NT2/D1 (cell line): ENCODE results near the gene MS4A2.
A peak's percentile ranks its signal among the peaks of the same experiment; 100 is the strongest.
"Not testable (repeated sequence)": the region's sequence is repeated elsewhere in the genome, so short reads cannot be mapped to it uniquely, and the experiment has no call there.

Experiments used
- DNase-seq: peaks from one replicate; pipeline ENCODE4 v3.0.0-alpha.2; 2011; ENCODE audit warnings: low read depth, low spot score
- H3K27me3 ChIP-seq: 2 replicates; pipeline ENCODE4 v1.6.0; 2011; ENCODE audit warnings: mild to moderate bottlenecking; ENCODE audit not compliant: insufficient read length, insufficient read depth
- H3K36me3 ChIP-seq: 2 replicates; pipeline ENCODE4 v1.6.1; 2011; ENCODE audit warnings: mild to moderate bottlenecking, low read length, mixed read lengths; ENCODE audit not compliant: insufficient read depth, insufficient read length
- H3K4me1 ChIP-seq: 2 replicates; pipeline ENCODE4 v1.5.1; 2011; ENCODE audit not compliant: insufficient read depth, insufficient read length
- H3K4me3 ChIP-seq: 2 replicates; pipeline ENCODE4 v1.5.1; 2011; ENCODE audit warnings: low read depth; ENCODE audit not compliant: insufficient read length
- H3K9ac ChIP-seq: 2 replicates; pipeline ENCODE4 v1.6.0; 2011; ENCODE audit warnings: low read depth; ENCODE audit not compliant: insufficient read length
- H3K9me3 ChIP-seq: 2 replicates; pipeline ENCODE4 v1.5.1; 2011; ENCODE audit warnings: mild to moderate bottlenecking, low read length; ENCODE audit not compliant: insufficient read depth
- SUZ12 ChIP-seq: IDR thresholded peaks from 2 replicates; pipeline ENCODE4 v1.6.1; 2011; ENCODE audit not compliant: insufficient read length, insufficient read depth; ENCODE audit errors: extremely low read depth
- YY1 ChIP-seq: IDR thresholded peaks from 2 replicates; pipeline ENCODE4 v1.6.1; 2011; ENCODE audit not compliant: insufficient read length, insufficient read depth
- ZNF274 ChIP-seq: IDR thresholded peaks from 2 replicates; pipeline ENCODE4 v1.6.1; 2011; ENCODE audit warnings: mild to moderate bottlenecking, low read depth, low read length

MS4A2 gene

DNA sequence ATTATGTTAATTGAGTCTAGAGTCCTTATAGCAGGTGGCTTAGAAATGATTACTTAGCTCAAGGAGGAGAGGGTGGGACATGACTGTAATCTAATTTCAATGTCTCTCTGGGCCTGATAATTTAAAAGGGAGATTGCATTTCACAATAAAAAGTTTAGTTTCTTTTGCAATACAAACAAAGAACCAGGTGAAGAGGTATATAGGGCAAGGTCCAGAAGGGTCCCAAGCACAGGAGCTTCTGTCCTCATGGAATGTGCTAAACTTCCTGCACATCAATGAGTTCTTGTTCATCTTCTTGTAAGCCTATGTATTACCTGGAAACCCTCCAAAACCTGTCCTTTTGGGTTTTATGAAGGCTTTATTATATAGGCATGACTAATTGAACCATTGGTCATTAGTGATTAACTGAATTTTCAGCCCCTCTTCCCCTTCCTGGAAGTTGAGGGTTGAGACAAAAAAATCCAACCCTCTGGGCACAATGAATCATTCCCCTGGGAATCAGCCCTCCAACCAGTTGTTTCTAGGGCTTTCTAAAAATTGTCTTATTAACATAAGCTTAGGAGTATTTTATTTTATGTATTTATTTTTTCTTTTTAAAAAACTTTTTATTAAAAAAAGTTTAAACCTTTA is 37.6 kb downstream of the MS4A2 start:
- H3K9ac ChIP-seq, result no peak overlapping the region
- H3K36me3 ChIP-seq, result no peaks in the 10 kb centered on the region
- no peak for DNase-seq
- no peaks in the 10 kb centered on the region for H3K4me1 ChIP-seq
- TF ChIP-seq ZNF274 (no peak), SUZ12 (no peak), YY1 (no peak)
- H3K4me3 ChIP-seq, result no peak overlapping the region
- no peaks in the 10 kb centered on the region for H3K9me3 ChIP-seq
- H3K27me3 ChIP-seq, result no peaks in the 10 kb centered on the region

DNA sequence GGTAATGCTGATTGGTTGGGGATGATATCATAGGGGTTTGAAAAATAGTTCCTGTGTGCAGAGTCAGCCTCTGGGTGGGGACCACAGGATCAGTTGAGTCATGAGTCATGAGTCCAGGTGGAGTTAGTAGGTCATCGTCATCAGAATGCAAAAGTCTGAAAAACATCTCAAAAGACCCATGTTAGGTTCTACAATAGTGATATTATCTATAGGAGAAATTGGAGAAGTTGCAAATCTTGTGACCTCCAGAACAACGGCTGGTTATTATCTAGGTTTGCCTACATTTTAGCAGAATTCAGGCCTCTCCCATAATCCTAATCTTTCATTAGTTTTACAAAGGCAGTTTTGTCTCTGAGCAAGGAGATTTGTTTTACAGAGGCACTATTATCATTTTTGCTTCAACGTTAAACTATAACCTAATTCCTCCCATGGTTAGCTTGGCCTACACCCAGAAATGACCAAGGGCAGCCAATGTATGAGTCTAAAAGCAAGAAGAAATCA is 38.9 kb downstream of the MS4A2 start:
- no peak overlapping the region for H3K4me3 ChIP-seq
- H3K27me3 ChIP-seq, result no peaks in the 10 kb centered on the region
- no peak for DNase-seq
- no peaks in the 10 kb centered on the region for H3K4me1 ChIP-seq
- H3K9ac ChIP-seq, result no peak overlapping the region
- H3K36me3 ChIP-seq, result no peaks in the 10 kb centered on the region
- no peaks in the 10 kb centered on the region for H3K9me3 ChIP-seq
- TF ChIP-seq ZNF274 (no peak), SUZ12 (no peak), YY1 (no peak)

DNA sequence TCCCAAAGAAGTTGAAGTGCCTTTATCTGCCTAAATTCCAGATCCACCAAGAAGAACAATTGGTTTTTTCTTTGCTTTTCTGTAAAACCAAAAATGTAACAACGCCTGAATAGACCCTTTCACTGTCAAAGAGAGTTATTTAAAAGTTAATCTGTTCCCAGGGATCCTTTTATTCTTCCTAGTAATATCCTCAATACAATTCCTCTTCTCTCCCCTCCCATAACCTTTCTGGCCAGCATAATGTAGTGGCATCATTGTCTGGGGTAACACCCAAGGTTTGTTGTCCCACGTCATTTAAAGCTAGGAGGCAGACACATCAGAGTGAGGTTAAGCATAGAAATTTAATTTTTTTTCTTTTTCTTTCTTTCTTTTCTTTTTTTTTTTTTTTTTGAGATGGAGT is 39.9 kb downstream of the MS4A2 start:
- H3K27me3 ChIP-seq, result no peaks in the 10 kb centered on the region
- H3K4me3 ChIP-seq, result no peak overlapping the region
- TF ChIP-seq ZNF274, result no peak
- TF ChIP-seq YY1, result no peak
- no peak for TF ChIP-seq SUZ12
- no peak for DNase-seq
- no peaks in the 10 kb centered on the region for H3K36me3 ChIP-seq
- H3K9ac ChIP-seq, result no peak overlapping the region
- H3K4me1 ChIP-seq, result no peaks in the 10 kb centered on the region
- H3K9me3 ChIP-seq, result no peaks in the 10 kb centered on the region

DNA sequence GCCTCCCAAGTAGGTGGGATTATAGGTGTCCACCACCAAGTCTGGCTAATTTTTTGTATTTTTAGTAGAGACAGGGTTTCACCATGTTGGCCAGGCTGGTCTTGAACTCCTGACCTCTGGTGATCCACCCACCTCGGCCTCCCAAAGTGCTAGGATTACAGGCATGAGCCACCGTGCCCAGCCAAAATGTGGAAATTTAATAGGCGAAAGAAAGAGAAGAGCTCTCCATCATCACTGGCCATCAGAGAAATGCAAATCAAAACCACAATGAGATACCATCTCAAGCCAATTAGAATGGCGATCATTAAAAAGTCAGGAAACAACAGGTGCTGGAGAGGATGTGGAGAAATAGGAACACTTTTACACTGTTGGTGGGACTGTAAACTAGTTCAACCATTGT is 40.4 kb downstream of the MS4A2 start:
- DNase-seq, H3K4me3 ChIP-seq, H3K27me3 ChIP-seq, H3K36me3 ChIP-seq, H3K4me1 ChIP-seq, H3K9ac ChIP-seq, H3K9me3 ChIP-seq: not testable (repeated sequence)

DNA sequence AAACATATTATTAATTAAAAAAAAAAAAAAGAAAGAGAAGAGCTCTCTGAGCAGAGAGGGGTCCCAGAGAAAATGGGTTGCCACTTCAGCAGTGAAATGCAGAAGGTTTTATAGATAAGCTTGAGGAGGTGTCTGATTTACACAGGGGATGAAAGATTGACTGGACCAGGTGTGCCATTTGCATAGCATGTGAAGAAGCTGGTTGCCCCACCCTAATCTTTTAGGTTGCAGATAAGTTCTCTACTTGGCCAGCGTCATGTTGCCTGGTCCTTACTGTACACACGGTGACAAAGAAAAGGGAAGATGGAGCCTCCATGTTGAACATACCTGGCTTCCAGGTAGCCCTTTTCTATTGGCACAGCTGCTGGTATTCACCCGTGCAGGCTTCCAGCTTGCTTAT is 41.4 kb downstream of the MS4A2 start:
- no peak for TF ChIP-seq SUZ12
- no peak for TF ChIP-seq YY1
- no peak for TF ChIP-seq ZNF274
- H3K9me3 ChIP-seq, result peaks cover 14% of the 10 kb centered on the region; the same call in 1 of the 2 replicates
- H3K4me1 ChIP-seq, result no peaks in the 10 kb centered on the region
- H3K9ac ChIP-seq, result no peak overlapping the region
- H3K27me3 ChIP-seq, result no peaks in the 10 kb centered on the region
- no peak for DNase-seq
- H3K36me3 ChIP-seq, result no peaks in the 10 kb centered on the region
- H3K4me3 ChIP-seq, result no peak overlapping the region

DNA sequence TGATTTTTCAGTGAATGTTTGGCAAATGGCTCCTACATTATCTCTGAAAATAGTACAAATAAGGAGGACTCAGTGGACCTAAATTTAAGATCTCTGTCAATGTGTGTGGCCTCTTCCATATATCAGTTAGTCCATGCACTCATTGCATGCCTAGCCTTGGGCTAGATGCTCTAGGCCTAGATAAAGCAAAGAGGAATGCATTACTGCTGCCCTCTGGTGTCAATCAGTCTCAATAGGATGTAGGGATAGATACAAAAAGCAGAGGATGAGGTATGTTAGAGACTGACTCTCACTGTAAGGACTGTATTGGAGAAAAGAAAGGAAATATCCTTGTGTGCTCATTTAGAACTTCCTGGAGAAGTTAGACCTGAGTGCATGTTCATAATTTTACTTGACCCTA is 42.0 kb downstream of the MS4A2 start:
- Histone ChIP-seq H3K4me3 (no peak overlapping the region), H3K27me3 (no peaks in the 10 kb centered on the region), H3K36me3 (no peaks in the 10 kb centered on the region), H3K4me1 (no peaks in the 10 kb centered on the region), H3K9me3 (peaks cover 14% of the 10 kb centered on the region; the same call in 1 of the 2 replicates), H3K9ac (no peak overlapping the region)
- TF ChIP-seq SUZ12 (no peak), ZNF274 (no peak), YY1 (no peak)
- peak; percentile 55 for DNase-seq

DNA sequence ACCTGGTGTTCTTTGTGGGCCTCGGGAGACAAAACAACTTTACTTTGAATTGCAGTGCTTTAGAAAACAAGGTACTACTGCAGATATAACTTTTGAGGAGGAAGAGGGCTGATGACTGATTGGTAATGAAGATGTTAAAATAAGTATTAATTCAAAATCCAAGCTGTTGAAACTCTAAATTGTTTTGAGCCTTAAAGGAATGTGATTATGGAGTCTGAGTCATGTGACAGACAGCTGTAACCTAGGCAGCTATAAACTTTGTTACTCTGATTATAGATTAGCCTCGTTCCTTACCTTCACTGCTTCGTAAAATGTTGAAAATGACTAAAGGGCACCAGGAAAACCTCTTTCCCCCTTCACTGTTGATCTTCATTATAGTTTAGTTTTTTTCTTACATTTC is 43.4 kb downstream of the MS4A2 start:
- Histone ChIP-seq H3K4me1 (no peaks in the 10 kb centered on the region), H3K27me3 (no peaks in the 10 kb centered on the region), H3K4me3 (no peak overlapping the region), H3K9me3 (peaks cover 14% of the 10 kb centered on the region; the same call in 1 of the 2 replicates), H3K9ac (no peak overlapping the region), H3K36me3 (no peaks in the 10 kb centered on the region)
- TF ChIP-seq YY1 (no peak), SUZ12 (no peak), ZNF274 (no peak)
- no peak for DNase-seq

DNA sequence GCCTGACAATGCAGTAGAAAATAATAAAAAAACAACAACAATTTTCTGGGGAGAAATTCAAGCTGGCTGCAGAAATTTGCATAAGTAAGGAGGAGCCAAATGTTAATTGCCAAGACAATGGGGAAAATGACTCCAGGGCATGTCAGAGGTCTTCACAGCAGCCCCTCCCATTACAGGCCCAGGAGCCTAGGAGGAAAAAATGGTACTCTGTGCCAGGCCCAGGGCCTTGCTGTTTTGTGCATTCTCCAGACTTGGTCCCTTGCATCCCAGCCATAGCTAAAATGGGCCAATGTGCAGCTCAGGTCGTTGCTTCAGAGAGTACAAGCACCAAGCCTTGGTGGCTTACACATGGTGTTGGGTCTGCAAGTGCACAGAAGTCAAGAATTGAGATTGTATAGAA is 45.5 kb downstream of the MS4A2 start:
- Histone ChIP-seq H3K4me3 (no peak overlapping the region), H3K36me3 (no peaks in the 10 kb centered on the region), H3K9ac (no peak overlapping the region), H3K9me3 (peaks cover 14% of the 10 kb centered on the region; the same call in 1 of the 2 replicates), H3K27me3 (no peaks in the 10 kb centered on the region), H3K4me1 (no peaks in the 10 kb centered on the region)
- TF ChIP-seq ZNF274, result no peak
- no peak for TF ChIP-seq SUZ12
- TF ChIP-seq YY1, result no peak
- no peak for DNase-seq
